K562 (cell line): ENCODE measurements around the gene INTS6L. TPM values are rescaled to one million over a fixed set of nuclear protein-coding genes. Genes with fewer than 3 reads are reported as not detected.

ENCODE experiments used
- KAT8 ChIP-seq: fragments of 450-650 bp; IDR thresholded peaks from 2 replicates; pipeline ENCODE4 v1.6.1; 2016; ENCODE audit warnings: low read depth, mild to moderate bottlenecking
- MBD2 ChIP-seq: sonication (generic); IDR thresholded peaks from 2 replicates; pipeline ENCODE4 v1.6.1; 2016; ENCODE audit warnings: low read depth, borderline replicate concordance
- PCBP1 ChIP-seq: fragments of 200-400 bp; formaldehyde crosslinking; IDR thresholded peaks from 2 replicates; pipeline ENCODE4 v1.6.1; 2018; ENCODE audit warnings: mild to moderate bottlenecking, low read depth, low read length; ENCODE audit not compliant: poor library complexity, severe bottlenecking
- POLR2A ChIP-seq: fragments of 450-650 bp; conservative IDR thresholded peaks from 2 replicates; pipeline ENCODE4 v1.6.1; 2016
- SREBF2 ChIP-seq: sonication (generic); formaldehyde crosslinking; IDR thresholded peaks from 2 replicates; pipeline ENCODE4 v1.4.0; 2020; ENCODE audit warnings: mild to moderate bottlenecking, missing genetic modification reagents
- TCFL5 ChIP-seq: fragments of 250-450 bp; sonication (Bioruptor Pico); conservative IDR thresholded peaks from 2 replicates; pipeline ENCODE4 v1.6.1; 2021; ENCODE audit warnings: mild to moderate bottlenecking, moderate library complexity, matching md5 sums
- ZNF274 ChIP-seq: IDR thresholded peaks from 2 replicates; pipeline ENCODE4 v1.6.1; 2011; ENCODE audit warnings: low read depth, mild to moderate bottlenecking, low read length, moderate library complexity, borderline replicate concordance
- ZNF431 ChIP-seq: sonication (generic); formaldehyde crosslinking; IDR thresholded peaks from 2 replicates; pipeline ENCODE4 v1.8.0; 2022; ENCODE audit warnings: mild to moderate bottlenecking, missing genetic modification reagents
- ZSCAN32 ChIP-seq: fragments of 450-650 bp; formaldehyde crosslinking; IDR thresholded peaks from 2 replicates; pipeline ENCODE4 v1.4.0; 2020; ENCODE audit warnings: mild to moderate bottlenecking, moderate library complexity
- polyA plus RNA-seq, 8 experiments: library from polyadenylated mRNA; depleted of rRNA in 4 of 8; stranded (reverse) in 5 of 8; unstranded in 3 of 8; fragments of >200 nt; fragmentation: Nextera tagmentation in 2 of 8; fragmentation: Illumina TruSeq in 1 of 8; extraction: Ambion mirVana in 2 of 8; extraction: Trizol in 1 of 8; gene quantifications; 2 replicates each; pipeline versions ENCODE4 v1.2.1 to v1.2.3, GENCODE V29; 2011 to 2014; ENCODE audit warnings: inconsistent platforms in 1 of 8, missing spikeins in 1 of 8
- total RNA-seq, 7 experiments: library from RNA; depleted of rRNA in 6 of 7; stranded (reverse); fragments of >200 nt in 6 of 7; fragmentation: Illumina TruSeq in 2 of 7; extraction: Trizol in 2 of 7; gene quantifications; 2 replicates each; pipeline versions ENCODE4 v1.2.1 to v1.2.3, GENCODE V29; 2011 to 2021; ENCODE audit warnings: low replicate concordance in 1 of 7
- TF ChIP-seq, protein P1 (sequence below): fragments of 200-600 bp; sonication (generic); IDR thresholded peaks from one replicate; pipeline ENCODE4 v1.6.1; 2012; ENCODE audit warnings: mild to moderate bottlenecking, low read depth, low read length, inconsistent platforms
- TF ChIP-seq, protein P2 (sequence below): fragments of 250-450 bp; sonication (Bioruptor Pico); IDR thresholded peaks from 2 replicates; pipeline ENCODE4 v1.4.0; 2020; ENCODE audit warnings: mild to moderate bottlenecking
- TF ChIP-seq, protein P3 (sequence below): fragments of 250-450 bp; sonication (Bioruptor Pico); IDR thresholded peaks from 2 replicates; pipeline ENCODE4 v1.8.0; 2022; ENCODE audit warnings: moderate library complexity, mild to moderate bottlenecking, inconsistent platforms
- TF ChIP-seq, protein P4 (sequence below): fragments of 250-450 bp; sonication (Bioruptor Pico); IDR thresholded peaks from 2 replicates; pipeline ENCODE4 v1.8.0; 2022; ENCODE audit warnings: moderate library complexity, mild to moderate bottlenecking, inconsistent platforms

Gene INTS6L
- total and polyA plus RNA-seq, 9 of the 15 experiments (the other 6 are each of a cell fraction or from before 2014, with no cell fraction given): 6.1 to 44.9 (median 21.9) TPM

DNA sequence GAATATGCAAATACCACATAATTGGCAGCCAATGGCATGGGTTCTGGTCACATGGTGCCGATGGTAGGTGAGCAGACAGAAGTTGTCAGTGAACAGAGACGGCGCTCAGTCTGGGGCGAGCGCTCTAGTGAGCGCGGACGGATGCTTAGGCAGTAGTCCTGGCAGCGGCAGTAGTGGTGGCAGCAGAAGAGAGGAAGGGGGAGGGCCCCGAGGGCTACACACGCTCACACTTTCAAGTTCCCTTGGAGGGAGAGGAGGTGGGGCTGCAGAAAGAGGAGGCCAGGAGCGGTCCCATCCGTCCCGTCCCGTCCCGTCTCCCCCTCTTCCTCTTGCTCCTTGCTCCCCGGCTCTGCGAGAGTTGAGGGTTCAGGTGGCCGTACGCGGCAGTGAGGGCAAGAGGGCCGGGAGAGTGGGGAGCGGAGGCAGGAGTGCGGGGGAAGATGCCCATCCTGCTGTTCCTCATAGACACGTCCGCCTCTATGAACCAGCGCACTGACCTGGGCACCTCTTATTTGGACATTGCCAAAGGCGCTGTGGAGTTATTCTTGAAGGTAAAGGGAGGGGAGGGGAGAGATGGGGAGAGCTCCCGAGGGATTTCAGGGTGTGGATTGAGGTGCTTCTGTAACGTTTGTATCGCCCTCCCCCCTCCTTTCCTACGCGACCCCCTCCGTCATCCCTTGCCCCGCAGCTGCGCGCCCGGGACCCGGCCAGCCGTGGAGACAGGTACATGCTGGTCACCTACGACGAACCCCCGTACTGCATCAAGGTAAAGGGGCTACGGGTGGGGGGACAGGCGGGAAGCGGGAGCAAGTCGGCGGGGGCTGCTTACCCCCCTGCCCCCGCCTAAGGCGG is at the start of gene INTS6L (continued):
- TF ChIP-seq, protein P1, sequence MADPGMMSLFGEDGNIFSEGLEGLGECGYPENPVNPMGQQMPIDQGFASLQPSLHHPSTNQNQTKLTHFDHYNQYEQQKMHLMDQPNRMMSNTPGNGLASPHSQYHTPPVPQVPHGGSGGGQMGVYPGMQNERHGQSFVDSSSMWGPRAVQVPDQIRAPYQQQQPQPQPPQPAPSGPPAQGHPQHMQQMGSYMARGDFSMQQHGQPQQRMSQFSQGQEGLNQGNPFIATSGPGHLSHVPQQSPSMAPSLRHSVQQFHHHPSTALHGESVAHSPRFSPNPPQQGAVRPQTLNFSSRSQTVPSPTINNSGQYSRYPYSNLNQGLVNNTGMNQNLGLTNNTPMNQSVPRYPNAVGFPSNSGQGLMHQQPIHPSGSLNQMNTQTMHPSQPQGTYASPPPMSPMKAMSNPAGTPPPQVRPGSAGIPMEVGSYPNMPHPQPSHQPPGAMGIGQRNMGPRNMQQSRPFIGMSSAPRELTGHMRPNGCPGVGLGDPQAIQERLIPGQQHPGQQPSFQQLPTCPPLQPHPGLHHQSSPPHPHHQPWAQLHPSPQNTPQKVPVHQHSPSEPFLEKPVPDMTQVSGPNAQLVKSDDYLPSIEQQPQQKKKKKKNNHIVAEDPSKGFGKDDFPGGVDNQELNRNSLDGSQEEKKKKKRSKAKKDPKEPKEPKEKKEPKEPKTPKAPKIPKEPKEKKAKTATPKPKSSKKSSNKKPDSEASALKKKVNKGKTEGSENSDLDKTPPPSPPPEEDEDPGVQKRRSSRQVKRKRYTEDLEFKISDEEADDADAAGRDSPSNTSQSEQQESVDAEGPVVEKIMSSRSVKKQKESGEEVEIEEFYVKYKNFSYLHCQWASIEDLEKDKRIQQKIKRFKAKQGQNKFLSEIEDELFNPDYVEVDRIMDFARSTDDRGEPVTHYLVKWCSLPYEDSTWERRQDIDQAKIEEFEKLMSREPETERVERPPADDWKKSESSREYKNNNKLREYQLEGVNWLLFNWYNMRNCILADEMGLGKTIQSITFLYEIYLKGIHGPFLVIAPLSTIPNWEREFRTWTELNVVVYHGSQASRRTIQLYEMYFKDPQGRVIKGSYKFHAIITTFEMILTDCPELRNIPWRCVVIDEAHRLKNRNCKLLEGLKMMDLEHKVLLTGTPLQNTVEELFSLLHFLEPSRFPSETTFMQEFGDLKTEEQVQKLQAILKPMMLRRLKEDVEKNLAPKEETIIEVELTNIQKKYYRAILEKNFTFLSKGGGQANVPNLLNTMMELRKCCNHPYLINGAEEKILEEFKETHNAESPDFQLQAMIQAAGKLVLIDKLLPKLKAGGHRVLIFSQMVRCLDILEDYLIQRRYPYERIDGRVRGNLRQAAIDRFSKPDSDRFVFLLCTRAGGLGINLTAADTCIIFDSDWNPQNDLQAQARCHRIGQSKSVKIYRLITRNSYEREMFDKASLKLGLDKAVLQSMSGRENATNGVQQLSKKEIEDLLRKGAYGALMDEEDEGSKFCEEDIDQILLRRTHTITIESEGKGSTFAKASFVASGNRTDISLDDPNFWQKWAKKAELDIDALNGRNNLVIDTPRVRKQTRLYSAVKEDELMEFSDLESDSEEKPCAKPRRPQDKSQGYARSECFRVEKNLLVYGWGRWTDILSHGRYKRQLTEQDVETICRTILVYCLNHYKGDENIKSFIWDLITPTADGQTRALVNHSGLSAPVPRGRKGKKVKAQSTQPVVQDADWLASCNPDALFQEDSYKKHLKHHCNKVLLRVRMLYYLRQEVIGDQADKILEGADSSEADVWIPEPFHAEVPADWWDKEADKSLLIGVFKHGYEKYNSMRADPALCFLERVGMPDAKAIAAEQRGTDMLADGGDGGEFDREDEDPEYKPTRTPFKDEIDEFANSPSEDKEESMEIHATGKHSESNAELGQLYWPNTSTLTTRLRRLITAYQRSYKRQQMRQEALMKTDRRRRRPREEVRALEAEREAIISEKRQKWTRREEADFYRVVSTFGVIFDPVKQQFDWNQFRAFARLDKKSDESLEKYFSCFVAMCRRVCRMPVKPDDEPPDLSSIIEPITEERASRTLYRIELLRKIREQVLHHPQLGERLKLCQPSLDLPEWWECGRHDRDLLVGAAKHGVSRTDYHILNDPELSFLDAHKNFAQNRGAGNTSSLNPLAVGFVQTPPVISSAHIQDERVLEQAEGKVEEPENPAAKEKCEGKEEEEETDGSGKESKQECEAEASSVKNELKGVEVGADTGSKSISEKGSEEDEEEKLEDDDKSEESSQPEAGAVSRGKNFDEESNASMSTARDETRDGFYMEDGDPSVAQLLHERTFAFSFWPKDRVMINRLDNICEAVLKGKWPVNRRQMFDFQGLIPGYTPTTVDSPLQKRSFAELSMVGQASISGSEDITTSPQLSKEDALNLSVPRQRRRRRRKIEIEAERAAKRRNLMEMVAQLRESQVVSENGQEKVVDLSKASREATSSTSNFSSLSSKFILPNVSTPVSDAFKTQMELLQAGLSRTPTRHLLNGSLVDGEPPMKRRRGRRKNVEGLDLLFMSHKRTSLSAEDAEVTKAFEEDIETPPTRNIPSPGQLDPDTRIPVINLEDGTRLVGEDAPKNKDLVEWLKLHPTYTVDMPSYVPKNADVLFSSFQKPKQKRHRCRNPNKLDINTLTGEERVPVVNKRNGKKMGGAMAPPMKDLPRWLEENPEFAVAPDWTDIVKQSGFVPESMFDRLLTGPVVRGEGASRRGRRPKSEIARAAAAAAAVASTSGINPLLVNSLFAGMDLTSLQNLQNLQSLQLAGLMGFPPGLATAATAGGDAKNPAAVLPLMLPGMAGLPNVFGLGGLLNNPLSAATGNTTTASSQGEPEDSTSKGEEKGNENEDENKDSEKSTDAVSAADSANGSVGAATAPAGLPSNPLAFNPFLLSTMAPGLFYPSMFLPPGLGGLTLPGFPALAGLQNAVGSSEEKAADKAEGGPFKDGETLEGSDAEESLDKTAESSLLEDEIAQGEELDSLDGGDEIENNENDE: no peak
- TF ChIP-seq ZNF431 (CRISPR knock-in tag) (no peak), SREBF2 (no peak), ZSCAN32 (CRISPR knock-in tag) (no peak), PCBP1 (no peak), KAT8 (no peak), TCFL5 (CRISPR knock-in tag) (no peak), POLR2A (peak; percentile 98), ZNF274 (no peak), MBD2 (0 out of 2 replicates have a peak, but pooled peaks have one; percentile 26)
- TF ChIP-seq, protein P2, sequence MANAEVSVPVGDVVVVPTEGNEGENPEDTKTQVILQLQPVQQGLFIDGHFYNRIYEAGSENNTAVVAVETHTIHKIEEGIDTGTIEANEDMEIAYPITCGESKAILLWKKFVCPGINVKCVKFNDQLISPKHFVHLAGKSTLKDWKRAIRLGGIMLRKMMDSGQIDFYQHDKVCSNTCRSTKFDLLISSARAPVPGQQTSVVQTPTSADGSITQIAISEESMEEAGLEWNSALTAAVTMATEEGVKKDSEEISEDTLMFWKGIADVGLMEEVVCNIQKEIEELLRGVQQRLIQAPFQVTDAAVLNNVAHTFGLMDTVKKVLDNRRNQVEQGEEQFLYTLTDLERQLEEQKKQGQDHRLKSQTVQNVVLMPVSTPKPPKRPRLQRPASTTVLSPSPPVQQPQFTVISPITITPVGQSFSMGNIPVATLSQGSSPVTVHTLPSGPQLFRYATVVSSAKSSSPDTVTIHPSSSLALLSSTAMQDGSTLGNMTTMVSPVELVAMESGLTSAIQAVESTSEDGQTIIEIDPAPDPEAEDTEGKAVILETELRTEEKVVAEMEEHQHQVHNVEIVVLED (CRISPR knock-in tag): no peak
- TF ChIP-seq, protein P3, sequence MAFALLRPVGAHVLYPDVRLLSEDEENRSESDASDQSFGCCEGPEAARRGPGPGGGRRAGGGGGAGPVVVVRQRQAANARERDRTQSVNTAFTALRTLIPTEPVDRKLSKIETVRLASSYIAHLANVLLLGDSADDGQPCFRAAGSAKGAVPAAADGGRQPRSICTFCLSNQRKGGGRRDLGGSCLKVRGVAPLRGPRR (CRISPR knock-in tag): no peak
- TF ChIP-seq, protein P4, sequence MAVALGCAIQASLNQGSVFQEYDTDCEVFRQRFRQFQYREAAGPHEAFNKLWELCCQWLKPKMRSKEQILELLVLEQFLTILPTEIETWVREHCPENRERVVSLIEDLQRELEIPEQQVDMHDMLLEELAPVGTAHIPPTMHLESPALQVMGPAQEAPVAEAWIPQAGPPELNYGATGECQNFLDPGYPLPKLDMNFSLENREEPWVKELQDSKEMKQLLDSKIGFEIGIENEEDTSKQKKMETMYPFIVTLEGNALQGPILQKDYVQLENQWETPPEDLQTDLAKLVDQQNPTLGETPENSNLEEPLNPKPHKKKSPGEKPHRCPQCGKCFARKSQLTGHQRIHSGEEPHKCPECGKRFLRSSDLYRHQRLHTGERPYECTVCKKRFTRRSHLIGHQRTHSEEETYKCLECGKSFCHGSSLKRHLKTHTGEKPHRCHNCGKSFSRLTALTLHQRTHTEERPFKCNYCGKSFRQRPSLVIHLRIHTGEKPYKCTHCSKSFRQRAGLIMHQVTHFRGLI (CRISPR knock-in tag): no peak
